HCT116 (cell line): ENCODE results near the gene SOX18. TPM values are rescaled to one million over a fixed set of nuclear protein-coding genes. Genes with fewer than 3 reads are reported as not detected.

ENCODE experiments used
- ATAC-seq: fragments of 200-7000 bp; cut with Tn5 transposase; 2 replicates; pipeline ENCODE4 v1.9.1; 2020; ENCODE audit warnings: mild to moderate bottlenecking, moderate library complexity
- BruUV-seq: library from RNA; stranded (reverse); fragments of 400-500 nt; replicated peaks from 2 replicates; lab custom pipeline; 2021; lab: Mats Ljungman, UMichigan
- CTCF ChIA-PET: fragments of 300-600 bp; sonication (Branson Sonifier 250); formaldehyde crosslinking; loops from one replicate; lab custom pipeline; 2021; ENCODE audit warnings: antibody characterized with exemption; lab: Charles Lee
- POLR2A ChIA-PET: fragments of 300-600, 350-600 bp; sonication (Branson Sonifier 250); formaldehyde crosslinking; loops from one replicate; lab custom pipeline; 2021; ENCODE audit warnings: antibody characterized with exemption; lab: Charles Lee
- RAD21 ChIA-PET, 2 experiments: fragments of 300-600 bp; sonication (Branson Sonifier 250); formaldehyde crosslinking; loops; one replicate each; lab custom pipeline; 2023; ENCODE audit warnings: low total read pairs in 2 of 2; ENCODE audit not compliant: uncharacterized antibody in 2 of 2, unreplicated experiment in 2 of 2, low non-redundant PET in 1 of 2; lab: Charles Lee
- DNase-seq: peaks from one replicate; pipeline ENCODE4 v3.0.0-alpha.2; 2010; ENCODE audit warnings: low read depth, low spot score
- H2AFZ ChIP-seq: fragments of 200-600 bp; shearing (Covaris generic), sonication (generic); 2 replicates; pipeline ENCODE4 v1.6.1; 2017; ENCODE audit warnings: low read depth, mixed run types, mixed read lengths, antibody characterized with exemption, low read length; ENCODE audit not compliant: poor library complexity, severe bottlenecking
- H3K27ac ChIP-seq: 2 replicates; pipeline ENCODE4 v1.5.1; 2012; ENCODE audit warnings: low read depth, low read length
- H3K27me3 ChIP-seq: fragments of 200-600 bp; sonication (generic); 2 replicates; pipeline ENCODE4 v1.6.1; 2016; ENCODE audit warnings: mixed run types, low read length, mixed read lengths; ENCODE audit not compliant: insufficient read depth
- H3K36me3 ChIP-seq, 2 experiments: fragments of 200-500 bp in 1 of 2; fragments of 200-600 bp in 1 of 2; sonication (Bioruptor generic) in 1 of 2; sonication (generic) in 1 of 2; 2 replicates each; pipeline versions ENCODE4 v1.5.1 to v1.6.1; 2014 to 2016; ENCODE audit warnings: low read length in 2 of 2, inconsistent platforms in 1 of 2, mixed read lengths in 1 of 2, mixed run types in 1 of 2; ENCODE audit not compliant: insufficient read depth in 2 of 2, control insufficient read depth in 1 of 2
- H3K4me1 ChIP-seq, 2 experiments: fragments of 200-600 bp in 1 of 2; sonication (generic) in 1 of 2; 2 replicates each; pipeline versions ENCODE4 v1.5.1 to v1.6.1; 2012 to 2017; ENCODE audit warnings: low read length in 2 of 2, inconsistent platforms in 1 of 2, mild to moderate bottlenecking in 1 of 2, mixed read lengths in 1 of 2, mixed run types in 1 of 2, moderate library complexity in 1 of 2; ENCODE audit not compliant: insufficient read depth in 2 of 2, control insufficient read depth in 1 of 2
- H3K4me2 ChIP-seq: fragments of 200-600 bp; sonication (generic); 2 replicates; pipeline ENCODE4 v1.6.1; 2017; ENCODE audit warnings: mixed run types, low read length, mixed read lengths
- H3K4me3 ChIP-seq, 2 experiments: fragments of 200-600 bp in 1 of 2; sonication (generic) in 1 of 2; replicated peaks in 1 of 2; 2 replicates each; pipeline ENCODE4 v1.5.1; 2011 to 2016; ENCODE audit warnings: low read length in 2 of 2, control low read depth in 1 of 2, low read depth in 1 of 2, mild to moderate bottlenecking in 1 of 2, mixed read lengths in 1 of 2, mixed run types in 1 of 2
- H3K79me2 ChIP-seq: fragments of 200-600 bp; sonication (generic); 2 replicates; pipeline ENCODE4 v1.6.1; 2017; ENCODE audit warnings: mild to moderate bottlenecking, mixed run types, low read length, moderate library complexity, mixed read lengths; ENCODE audit not compliant: insufficient read depth
- H3K9ac ChIP-seq: fragments of 200-600 bp; sonication (generic); 2 replicates; pipeline ENCODE4 v1.6.1; 2016; ENCODE audit warnings: low read length, mixed read lengths
- H3K9me2 ChIP-seq: fragments of 200-600 bp; sonication (generic), shearing (Covaris generic); 2 replicates; pipeline ENCODE4 v1.6.1; 2017; ENCODE audit warnings: mixed run types, mild to moderate bottlenecking, moderate library complexity; ENCODE audit not compliant: insufficient read depth
- H3K9me3 ChIP-seq, 2 experiments: fragments of 200-500 bp in 1 of 2; fragments of 200-600 bp in 1 of 2; sonication (Bioruptor generic) in 1 of 2; sonication (generic) in 1 of 2; 2 replicates each; pipeline ENCODE4 v1.6.1; 2014 to 2017; ENCODE audit warnings: low read length in 2 of 2, mixed read lengths in 2 of 2, inconsistent platforms in 1 of 2, low read depth in 1 of 2, mild to moderate bottlenecking in 1 of 2, mixed run types in 1 of 2, moderate library complexity in 1 of 2; ENCODE audit not compliant: control insufficient read depth in 1 of 2, insufficient read depth in 1 of 2
- H4K20me1 ChIP-seq: fragments of 200-600 bp; sonication (generic), shearing (Covaris generic); 2 replicates; pipeline ENCODE4 v1.6.1; 2017; ENCODE audit warnings: mixed run types, mild to moderate bottlenecking, moderate library complexity; ENCODE audit not compliant: insufficient read depth
- ATF3 ChIP-seq: IDR thresholded peaks from 2 replicates; pipeline ENCODE4 v1.6.1; 2012
- CBX3 ChIP-seq: IDR thresholded peaks from 2 replicates; pipeline ENCODE4 v1.6.1; 2012; ENCODE audit warnings: low read depth
- EGR1 ChIP-seq: IDR thresholded peaks from 2 replicates; pipeline ENCODE4 v1.6.1; 2012; ENCODE audit warnings: low read depth
- EZH2 ChIP-seq: fragments of 200-600 bp; sonication (generic); IDR thresholded peaks from 2 replicates; pipeline ENCODE4 v1.6.1; 2017; ENCODE audit warnings: antibody characterized with exemption, mixed run types
- MAX ChIP-seq: IDR thresholded peaks from 2 replicates; pipeline ENCODE4 v1.6.1; 2012
- POLR2A ChIP-seq: IDR thresholded peaks from 2 replicates; pipeline ENCODE4 v1.7.0; 2011; ENCODE audit warnings: borderline replicate concordance; ENCODE audit not compliant: insufficient read depth, insufficient read length; ENCODE audit errors: extremely low read depth
- RAD21 ChIP-seq: IDR thresholded peaks from 2 replicates; pipeline ENCODE4 v1.6.1; 2012; ENCODE audit warnings: low read depth, mild to moderate bottlenecking
- SIN3A ChIP-seq: IDR thresholded peaks from 2 replicates; pipeline ENCODE4 v1.6.1; 2012; ENCODE audit warnings: low read depth
- SRF ChIP-seq: IDR thresholded peaks from 2 replicates; pipeline ENCODE4 v1.6.1; 2012; ENCODE audit warnings: low read depth
- YY1 ChIP-seq: IDR thresholded peaks from 2 replicates; pipeline ENCODE4 v1.6.1; 2011; ENCODE audit warnings: low read length, low read depth, moderate library complexity, mild to moderate bottlenecking; ENCODE audit not compliant: insufficient replicate concordance; ENCODE audit errors: extremely low read depth
- ZBTB33 ChIP-seq: IDR thresholded peaks from 2 replicates; pipeline ENCODE4 v1.6.1; 2011; ENCODE audit warnings: mild to moderate bottlenecking, low read length, moderate library complexity; ENCODE audit not compliant: insufficient replicate concordance; ENCODE audit errors: extremely low read depth
- ZFX ChIP-seq: fragments of 450-650 bp; IDR thresholded peaks from 2 replicates; pipeline ENCODE4 v1.6.1; 2017
- ZNF274 ChIP-seq: fragments of 200-500 bp; sonication (Bioruptor generic); IDR thresholded peaks from 2 replicates; pipeline ENCODE4 v1.6.1; 2014; ENCODE audit warnings: mild to moderate bottlenecking, low read depth, low read length, inconsistent platforms
- intact Hi-C: fragments of 100-400 bp; cut with micrococcal nuclease; formaldehyde crosslinking; loops from 2 replicates; pipeline ENCODE4 v1.10.0; 2022
- total RNA-seq: library from RNA; stranded (reverse); gene quantifications from one replicate; pipeline ENCODE4 v1.2.1, GENCODE V29; 2021; ENCODE audit not compliant: unreplicated experiment
- TF ChIP-seq, protein P1 (sequence below): IDR thresholded peaks from 2 replicates; pipeline ENCODE4 v1.6.1; 2012; ENCODE audit warnings: low read depth

SOX18 gene
- total RNA-seq, 1 experiment from 2014 or later: 3.3 TPM

- Histone ChIP-seq H3K9ac (no peak overlapping the region), H3K4me1 (peaks cover 0 to 5% of the 10 kb centered on the region in 2 experiments; a peak in 2 of 4 replicates), H3K79me2 (no peaks in the 10 kb centered on the region), H4K20me1 (no peaks in the 10 kb centered on the region), H3K9me2 (no peaks in the 10 kb centered on the region), H3K4me2 (no peak overlapping the region), H3K36me3 (peaks cover 5 to 6% of the 10 kb centered on the region in 2 experiments; a peak in 2 of 4 replicates), H3K9me3 (no peaks in the 10 kb centered on the region), H2AFZ (no peak overlapping the region), H3K27me3 (no peaks in the 10 kb centered on the region), H3K4me3 (no peak overlapping the region), H3K27ac (no peak overlapping the region)
- no peak for DNase-seq
- ChIA-PET RAD21 (no interaction called here), CTCF (no interaction called here), POLR2A (no interaction called here)
- BruUV-seq: no TSS peak
- no peak for TF ChIP-seq YY1
- TF ChIP-seq POLR2A: no peak
- no peak for TF ChIP-seq MAX
- no peak for TF ChIP-seq CBX3
- no peak for TF ChIP-seq EGR1
- TF ChIP-seq SRF: no peak
- no peak for TF ChIP-seq ZBTB33
- TF ChIP-seq SIN3A: no peak
- no peak for TF ChIP-seq ZNF274
- no peak for TF ChIP-seq ZFX
- no peak for TF ChIP-seq ATF3
- TF ChIP-seq, protein P1, sequence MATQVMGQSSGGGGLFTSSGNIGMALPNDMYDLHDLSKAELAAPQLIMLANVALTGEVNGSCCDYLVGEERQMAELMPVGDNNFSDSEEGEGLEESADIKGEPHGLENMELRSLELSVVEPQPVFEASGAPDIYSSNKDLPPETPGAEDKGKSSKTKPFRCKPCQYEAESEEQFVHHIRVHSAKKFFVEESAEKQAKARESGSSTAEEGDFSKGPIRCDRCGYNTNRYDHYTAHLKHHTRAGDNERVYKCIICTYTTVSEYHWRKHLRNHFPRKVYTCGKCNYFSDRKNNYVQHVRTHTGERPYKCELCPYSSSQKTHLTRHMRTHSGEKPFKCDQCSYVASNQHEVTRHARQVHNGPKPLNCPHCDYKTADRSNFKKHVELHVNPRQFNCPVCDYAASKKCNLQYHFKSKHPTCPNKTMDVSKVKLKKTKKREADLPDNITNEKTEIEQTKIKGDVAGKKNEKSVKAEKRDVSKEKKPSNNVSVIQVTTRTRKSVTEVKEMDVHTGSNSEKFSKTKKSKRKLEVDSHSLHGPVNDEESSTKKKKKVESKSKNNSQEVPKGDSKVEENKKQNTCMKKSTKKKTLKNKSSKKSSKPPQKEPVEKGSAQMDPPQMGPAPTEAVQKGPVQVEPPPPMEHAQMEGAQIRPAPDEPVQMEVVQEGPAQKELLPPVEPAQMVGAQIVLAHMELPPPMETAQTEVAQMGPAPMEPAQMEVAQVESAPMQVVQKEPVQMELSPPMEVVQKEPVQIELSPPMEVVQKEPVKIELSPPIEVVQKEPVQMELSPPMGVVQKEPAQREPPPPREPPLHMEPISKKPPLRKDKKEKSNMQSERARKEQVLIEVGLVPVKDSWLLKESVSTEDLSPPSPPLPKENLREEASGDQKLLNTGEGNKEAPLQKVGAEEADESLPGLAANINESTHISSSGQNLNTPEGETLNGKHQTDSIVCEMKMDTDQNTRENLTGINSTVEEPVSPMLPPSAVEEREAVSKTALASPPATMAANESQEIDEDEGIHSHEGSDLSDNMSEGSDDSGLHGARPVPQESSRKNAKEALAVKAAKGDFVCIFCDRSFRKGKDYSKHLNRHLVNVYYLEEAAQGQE: no peak
- no peak for TF ChIP-seq RAD21
- TF ChIP-seq EZH2: no peak
- ATAC-seq: no peak
- intact Hi-C loops: no loop called here
Observed at GRCh38 chr20:64032706-64033624, 16.5 kb downstream of the SOX18 start.
